ENCODE measurements around the gene LRMDA.
A peak's percentile ranks its signal among the peaks of the same experiment; 100 is the strongest.

The LRMDA gene

DNA sequence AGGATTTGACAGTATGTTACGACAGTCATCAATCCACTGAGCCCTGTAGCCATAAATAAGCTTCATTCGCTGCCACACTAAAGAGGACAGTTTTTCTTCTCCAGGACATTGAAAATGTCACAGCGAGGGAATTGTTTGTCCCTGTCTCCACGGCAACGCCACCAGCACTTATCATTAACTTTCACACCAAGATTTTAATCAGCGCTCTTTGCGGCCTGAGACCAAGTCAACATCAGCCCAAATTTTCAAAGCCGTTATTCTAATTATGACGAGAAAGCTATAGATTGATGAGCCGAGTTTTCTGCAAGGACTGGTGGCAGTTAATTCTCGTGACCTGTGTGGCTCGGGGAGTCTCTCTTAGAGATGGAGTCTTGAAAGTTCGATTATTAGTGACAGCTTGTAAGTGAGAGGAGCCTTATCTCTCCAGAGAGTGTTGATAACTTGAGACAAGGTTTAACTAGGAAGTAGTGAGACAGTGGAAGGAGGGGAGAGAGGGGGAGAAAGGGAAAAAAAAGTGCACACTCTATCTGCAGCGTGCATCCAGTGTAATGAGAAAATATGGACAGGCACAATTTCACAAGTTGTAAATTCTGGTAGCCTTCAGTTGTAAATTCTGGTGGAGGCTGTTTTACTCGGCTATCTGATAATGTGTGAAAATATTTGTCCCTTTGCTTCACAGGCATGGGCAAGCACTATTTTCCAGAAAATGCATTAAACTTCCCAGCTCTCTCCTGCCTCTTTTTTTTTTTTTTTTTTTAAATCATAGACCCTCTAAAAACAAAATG is 473.3 kb downstream of the LRMDA start:
- no peak for DNase-seq
- TF ChIP-seq, protein P1, sequence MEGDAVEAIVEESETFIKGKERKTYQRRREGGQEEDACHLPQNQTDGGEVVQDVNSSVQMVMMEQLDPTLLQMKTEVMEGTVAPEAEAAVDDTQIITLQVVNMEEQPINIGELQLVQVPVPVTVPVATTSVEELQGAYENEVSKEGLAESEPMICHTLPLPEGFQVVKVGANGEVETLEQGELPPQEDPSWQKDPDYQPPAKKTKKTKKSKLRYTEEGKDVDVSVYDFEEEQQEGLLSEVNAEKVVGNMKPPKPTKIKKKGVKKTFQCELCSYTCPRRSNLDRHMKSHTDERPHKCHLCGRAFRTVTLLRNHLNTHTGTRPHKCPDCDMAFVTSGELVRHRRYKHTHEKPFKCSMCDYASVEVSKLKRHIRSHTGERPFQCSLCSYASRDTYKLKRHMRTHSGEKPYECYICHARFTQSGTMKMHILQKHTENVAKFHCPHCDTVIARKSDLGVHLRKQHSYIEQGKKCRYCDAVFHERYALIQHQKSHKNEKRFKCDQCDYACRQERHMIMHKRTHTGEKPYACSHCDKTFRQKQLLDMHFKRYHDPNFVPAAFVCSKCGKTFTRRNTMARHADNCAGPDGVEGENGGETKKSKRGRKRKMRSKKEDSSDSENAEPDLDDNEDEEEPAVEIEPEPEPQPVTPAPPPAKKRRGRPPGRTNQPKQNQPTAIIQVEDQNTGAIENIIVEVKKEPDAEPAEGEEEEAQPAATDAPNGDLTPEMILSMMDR (IDR thresholded peaks at IDR 0.05; ENCODE audit: low read depth, low read length): no peak
- no peak overlapping the region for H3K27ac ChIP-seq
- no peaks in the 10 kb centered on the region for H3K36me3 ChIP-seq
- no peak overlapping the region for H3K4me3 ChIP-seq (ENCODE audit: low read depth, low read length)
- H3K9me3 ChIP-seq (ENCODE audit: severe bottlenecking): no peaks in the 10 kb centered on the region
- H3K27me3 ChIP-seq (ENCODE audit: insufficient read depth, low read depth, severe bottlenecking): no peaks in the 10 kb centered on the region

GRCh38 chr10:75905490-75905889 is 474.1 kb downstream of the LRMDA start:
- Histone ChIP-seq H3K9me3 (ENCODE audit: severe bottlenecking) (no peaks in the 10 kb centered on the region), H3K36me3 (no peaks in the 10 kb centered on the region), H3K27me3 (ENCODE audit: insufficient read depth, low read depth, severe bottlenecking) (no peaks in the 10 kb centered on the region), H3K27ac (no peak overlapping the region), H3K4me3 (ENCODE audit: low read depth, low read length) (no peak overlapping the region)
- DNase-seq: no peak
- TF ChIP-seq, protein P1 (IDR thresholded peaks at IDR 0.05; ENCODE audit: low read depth, low read length): no peak

DNA sequence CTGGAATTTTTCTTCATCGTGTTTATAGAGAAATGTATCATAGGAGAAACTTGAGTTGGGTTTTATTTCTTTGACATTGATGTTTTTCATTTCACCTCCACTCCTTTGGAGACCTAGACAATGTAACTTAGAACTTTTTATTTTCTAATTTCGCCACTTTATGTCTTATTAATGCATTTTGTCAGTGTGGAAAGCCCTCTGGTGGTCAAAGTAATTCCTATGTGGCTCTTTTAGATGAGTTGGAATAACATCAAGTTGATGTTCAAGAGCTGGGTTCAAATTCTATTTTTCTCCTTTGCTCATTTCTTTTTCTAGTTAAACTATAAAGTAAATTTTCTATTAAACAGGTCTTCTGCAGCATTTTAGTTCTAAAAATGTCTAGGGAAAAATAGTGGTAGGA is 478.6 kb downstream of the LRMDA start:
- TF ChIP-seq, protein P1 (IDR thresholded peaks at IDR 0.05; ENCODE audit: low read depth, low read length): peak; percentile 18; the same call in 1 of the 2 replicates
- Histone ChIP-seq H3K9me3 (ENCODE audit: severe bottlenecking) (no peaks in the 10 kb centered on the region), H3K36me3 (no peaks in the 10 kb centered on the region), H3K4me3 (ENCODE audit: low read depth, low read length) (no peak overlapping the region), H3K27me3 (ENCODE audit: insufficient read depth, low read depth, severe bottlenecking) (no peaks in the 10 kb centered on the region), H3K27ac (no peak overlapping the region)
- no peak for DNase-seq

GRCh38 chr10:75911426-75911825 is 480.0 kb downstream of the LRMDA start:
- no peak overlapping the region for H3K4me3 ChIP-seq (ENCODE audit: low read depth, low read length)
- DNase-seq: no peak
- no peaks in the 10 kb centered on the region for H3K36me3 ChIP-seq
- H3K27ac ChIP-seq: no peak overlapping the region
- TF ChIP-seq, protein P1 (IDR thresholded peaks at IDR 0.05; ENCODE audit: low read depth, low read length): no peak
- H3K27me3 ChIP-seq (ENCODE audit: insufficient read depth, low read depth, severe bottlenecking): no peaks in the 10 kb centered on the region
- H3K9me3 ChIP-seq (ENCODE audit: severe bottlenecking): no peaks in the 10 kb centered on the region

GRCh38 chr10:75916906-75917305 is 485.5 kb downstream of the LRMDA start:
- no peaks in the 10 kb centered on the region for H3K9me3 ChIP-seq (ENCODE audit: severe bottlenecking)

More at GRCh38 chr10:75916906-75917305, 485.5 kb downstream of the LRMDA start:
- H3K27ac ChIP-seq: no peak overlapping the region
- no peaks in the 10 kb centered on the region for H3K36me3 ChIP-seq
- no peak for DNase-seq
- H3K4me3 ChIP-seq (ENCODE audit: low read depth, low read length): no peak overlapping the region
- no peaks in the 10 kb centered on the region for H3K27me3 ChIP-seq (ENCODE audit: insufficient read depth, low read depth, severe bottlenecking)
- TF ChIP-seq, protein P1 (IDR thresholded peaks at IDR 0.05; ENCODE audit: low read depth, low read length): no peak

Measured in WERI-Rb-1 (cell line).